GM18867 (cell line): Measurements from ENCODE around the gene KRT72.

Experiments
- ATAC-seq: cut with Tn5 transposase; IDR thresholded peaks from one replicate; pipeline ENCODE4 v1.9.1; 2021; ENCODE audit warnings: mild to moderate bottlenecking, moderate library complexity; ENCODE audit not compliant: unreplicated experiment

The KRT72 gene

DNA sequence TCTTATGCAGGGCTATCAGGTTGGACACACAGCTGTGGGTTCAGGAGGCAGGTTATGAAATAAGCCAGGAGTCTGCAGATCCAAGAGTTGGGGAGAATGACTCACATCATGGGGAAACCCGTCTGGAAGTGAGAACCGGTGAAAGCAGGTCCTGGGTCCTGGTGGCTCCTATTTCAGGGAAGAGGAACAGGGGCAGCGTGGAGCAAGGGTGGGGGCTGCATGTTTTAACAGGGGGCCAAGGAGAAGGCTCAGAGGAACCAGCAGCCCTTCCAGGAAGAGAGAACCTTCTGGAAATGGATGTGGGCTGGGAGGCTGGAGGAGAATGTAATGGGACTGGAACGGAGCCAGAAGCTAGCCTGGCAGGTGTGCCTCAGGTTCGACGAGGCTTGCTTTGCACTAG lies 19.8 kb downstream of the KRT72 start:
- ATAC-seq: no peak

DNA sequence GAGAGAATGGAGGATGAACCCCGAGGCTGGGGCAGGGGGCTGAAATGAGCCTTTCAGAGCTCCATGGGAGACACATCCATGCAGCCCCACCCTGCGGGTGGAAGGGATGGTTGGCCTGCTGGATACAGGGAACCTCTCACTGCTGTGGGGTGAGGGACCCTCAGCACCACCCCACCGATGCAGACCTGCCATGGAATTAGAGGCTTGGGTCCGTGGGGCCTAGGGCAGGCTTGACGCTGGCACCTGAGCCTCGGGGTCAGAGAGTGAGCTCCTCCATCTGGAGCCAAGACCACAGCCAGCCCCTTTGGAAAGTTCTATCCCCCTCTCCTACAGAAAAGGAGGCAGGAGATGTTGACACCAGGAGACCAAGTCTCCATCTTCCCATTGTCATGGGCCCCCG lies 20.2 kb downstream of the KRT72 start:
- ATAC-seq: no peak

DNA sequence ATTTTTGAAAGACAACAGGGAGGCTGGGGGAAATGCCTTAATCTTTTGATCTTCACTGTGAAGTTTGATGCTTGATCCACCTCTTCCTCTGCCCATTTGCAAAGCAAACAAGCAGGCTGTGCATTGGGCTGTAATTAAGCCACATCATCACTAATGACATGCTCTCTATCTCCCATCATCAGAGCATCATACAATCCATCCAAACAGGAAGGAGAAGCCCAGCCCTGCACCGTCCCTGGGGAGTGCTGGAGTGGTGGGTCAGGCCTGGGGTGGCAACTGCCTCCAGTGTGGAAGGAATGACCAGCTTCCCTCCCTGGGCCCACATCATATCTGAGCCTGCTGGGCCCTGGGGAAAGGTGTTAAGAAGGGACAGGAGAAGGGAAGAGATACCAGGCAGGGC lies 20.8 kb downstream of the KRT72 start:
- no peak for ATAC-seq

DNA sequence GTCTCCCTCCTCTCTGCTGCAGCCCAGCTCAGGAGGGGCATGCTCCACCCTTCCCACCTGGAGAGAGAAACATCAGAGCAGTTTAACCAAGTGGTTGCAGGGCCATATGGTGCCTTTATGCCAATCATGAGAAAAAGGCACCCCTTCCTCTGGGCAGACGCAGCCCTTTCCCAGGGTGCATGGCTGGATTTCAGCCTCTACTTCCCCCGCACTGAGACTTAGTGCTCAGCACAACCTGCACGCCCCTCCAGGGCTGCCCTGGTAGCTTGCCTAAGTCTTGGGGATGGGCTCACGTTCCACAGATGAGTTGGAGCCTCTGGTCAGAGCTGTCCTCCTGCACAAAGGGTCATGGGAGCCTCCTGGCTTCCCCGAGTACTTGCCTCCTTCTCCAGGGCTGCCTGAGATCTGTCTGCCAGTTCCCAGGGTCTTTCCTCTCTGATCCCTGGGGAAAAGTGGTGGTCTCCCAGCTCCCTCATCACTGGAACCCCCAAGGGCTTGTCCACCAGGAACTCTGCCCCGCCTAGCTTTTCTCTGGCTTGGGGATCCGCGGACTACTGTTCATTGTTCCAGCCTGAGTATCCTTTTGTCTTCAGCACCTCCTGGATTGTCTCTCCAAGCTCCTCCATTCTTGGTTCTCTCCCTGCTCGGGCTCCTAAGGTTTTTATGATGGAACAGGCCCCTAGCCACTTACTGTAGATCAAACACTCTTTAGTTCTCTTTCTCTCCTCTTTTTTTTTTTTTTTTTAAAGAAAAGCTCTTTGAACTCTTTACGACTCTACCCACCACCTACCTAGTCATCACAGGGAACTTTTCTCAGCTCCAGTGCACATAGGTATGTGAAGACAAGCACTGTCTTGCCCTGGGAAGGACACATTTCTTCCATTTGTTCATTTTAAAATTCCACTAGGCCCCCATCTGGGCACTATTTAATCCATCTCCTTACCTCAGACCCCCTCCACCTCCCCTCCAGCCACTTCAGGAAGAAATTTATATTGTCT lies 21.5 kb downstream of the KRT72 start:
- ATAC-seq: no peak

DNA sequence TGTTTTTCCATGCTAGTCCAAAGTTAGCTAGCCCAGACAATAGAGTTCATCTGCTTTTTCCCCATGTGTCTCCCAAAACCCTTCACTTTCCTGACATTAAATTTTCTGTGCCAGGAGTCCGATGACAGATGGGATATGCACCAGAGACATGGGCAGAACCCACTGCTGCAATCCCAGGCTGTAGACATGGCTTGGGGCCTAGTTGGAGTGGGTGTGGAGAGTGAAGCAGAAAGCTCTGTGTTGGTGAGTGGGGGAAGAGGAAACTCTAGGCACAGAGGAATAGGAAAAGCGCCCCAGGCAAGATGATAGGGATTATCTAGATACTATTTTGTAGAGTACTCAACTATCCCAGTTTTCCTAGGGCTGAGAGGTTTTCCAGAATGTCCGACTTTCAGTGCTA lies 22.8 kb downstream of the KRT72 start:
- no peak for ATAC-seq

DNA sequence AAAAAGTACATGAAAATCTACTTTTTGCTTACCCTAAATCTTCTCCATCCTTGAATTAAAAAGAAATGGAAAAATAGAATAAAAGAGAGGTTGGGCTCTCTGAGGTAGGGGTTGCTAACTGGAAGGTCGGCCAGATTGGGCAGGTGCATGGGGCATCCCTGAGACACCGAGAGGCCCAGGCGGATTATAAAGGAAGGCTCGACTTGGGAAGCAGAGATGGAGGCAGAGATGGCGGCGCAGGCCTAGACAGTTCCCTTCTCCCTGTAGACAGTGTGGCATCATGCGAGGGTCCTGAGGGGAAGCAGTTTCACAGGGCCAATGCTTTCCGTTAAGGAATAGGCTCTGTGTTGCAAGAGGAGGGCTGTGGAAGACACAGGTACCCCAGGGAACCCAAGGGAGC lies 23.9 kb downstream of the KRT72 start:
- ATAC-seq: no peak

DNA sequence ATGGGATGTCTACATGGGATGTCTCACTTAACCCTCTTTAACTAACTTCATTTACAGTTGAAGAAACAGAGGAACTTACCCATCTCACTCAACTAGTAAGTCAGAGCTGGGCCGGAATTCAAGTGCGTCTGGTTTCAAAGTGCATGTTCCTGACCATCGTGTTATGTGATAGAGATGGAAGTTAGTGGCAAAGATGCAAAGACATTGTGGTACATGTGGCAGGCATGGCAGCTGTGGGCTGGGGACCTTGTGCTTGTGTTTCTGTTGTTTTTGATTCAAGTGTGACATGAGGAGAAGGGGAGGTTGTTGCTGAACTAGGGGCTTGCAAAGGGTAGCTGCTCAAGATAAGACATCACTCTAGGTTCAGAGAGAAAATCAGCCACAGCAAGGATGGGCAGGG lies 25.3 kb downstream of the KRT72 start:
- no peak for ATAC-seq

DNA sequence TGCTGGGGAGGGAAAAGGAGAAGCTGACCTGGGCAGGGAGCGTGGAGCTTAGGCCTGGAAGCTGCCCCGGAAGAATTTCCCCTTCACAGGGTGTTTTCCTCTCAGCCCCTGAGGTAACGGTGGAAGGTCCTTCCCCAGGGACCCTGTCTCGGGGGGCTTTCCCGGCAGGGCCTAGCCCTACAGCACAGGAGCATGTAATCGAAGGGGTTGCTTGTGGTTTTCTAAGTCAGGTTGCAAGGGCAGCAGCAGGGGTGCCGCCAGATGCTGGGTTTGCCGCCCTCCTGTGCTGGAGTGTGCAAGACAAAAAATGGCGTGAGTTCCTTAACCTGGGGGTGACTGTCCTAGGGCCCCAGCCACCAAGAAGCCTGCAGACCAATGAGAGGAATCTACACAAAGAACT lies 26.0 kb downstream of the KRT72 start:
- no peak for ATAC-seq

DNA sequence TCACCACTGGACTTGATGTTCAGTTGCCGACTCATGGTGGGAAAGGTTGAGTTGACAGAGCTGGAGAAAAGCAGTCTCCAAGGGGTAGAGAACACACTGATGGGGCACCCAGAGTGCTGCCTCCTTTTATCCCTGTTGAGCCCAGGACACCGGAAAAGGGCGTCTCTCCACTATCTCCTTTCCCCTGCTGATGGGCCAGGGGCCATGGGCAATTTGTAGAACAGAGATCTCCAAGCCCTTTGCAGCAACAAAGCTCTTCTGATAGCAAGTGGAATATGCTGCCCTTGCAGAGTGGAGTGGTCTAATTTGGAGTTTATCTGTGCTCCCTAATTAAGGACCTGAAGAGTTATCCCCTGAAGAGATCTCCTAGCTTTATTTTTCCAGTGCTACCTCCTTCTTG lies 27.5 kb downstream of the KRT72 start, which contains the start of gene KRT74:
Gene KRT74, minus strand, starts transcription at position 101 of the 400 bp plus-strand sequence. Its CDS starts 66 bp downstream, at position 35.
- no peak for ATAC-seq

DNA sequence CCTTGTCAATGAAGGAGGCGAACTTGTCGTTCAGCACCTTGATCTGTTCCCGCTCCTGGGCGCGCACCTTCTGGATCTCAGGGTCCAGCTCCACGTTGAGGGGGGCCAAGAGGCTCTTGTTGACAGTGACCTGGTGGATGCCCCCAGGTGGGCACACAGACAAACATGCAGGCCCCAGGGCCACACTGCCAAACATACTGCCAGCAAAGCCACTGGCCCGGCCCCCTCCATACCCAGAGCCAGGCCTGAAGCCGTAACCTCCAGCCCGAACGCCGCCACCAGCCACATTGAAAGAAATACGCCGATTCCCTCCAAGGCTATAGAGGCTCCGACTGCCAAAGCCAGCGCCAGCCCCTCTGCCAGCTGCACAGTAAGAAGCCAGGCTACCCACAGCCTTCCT lies 28.0 kb downstream of the KRT72 start:
- no peak for ATAC-seq

DNA sequence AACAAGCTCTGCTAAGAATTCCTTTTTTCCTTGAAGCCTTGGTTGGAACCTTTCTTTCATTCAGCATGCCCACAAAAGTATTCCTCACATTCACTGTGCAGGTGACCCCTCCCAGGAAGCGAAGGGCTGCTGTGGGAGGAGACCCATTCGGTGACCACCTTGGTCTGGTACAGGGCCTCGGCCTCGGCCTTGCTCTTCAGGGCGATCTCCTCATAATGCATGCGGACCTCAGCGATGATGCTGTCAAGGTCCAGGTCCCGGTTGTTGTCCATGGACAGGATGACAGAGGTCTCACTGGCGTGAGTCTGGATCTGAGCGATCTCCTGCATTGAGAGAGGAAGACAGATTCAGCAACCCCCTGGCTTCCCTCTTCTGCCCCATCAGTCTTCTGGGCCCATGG lies 30.8 kb downstream of the KRT72 start:
- no peak for ATAC-seq

DNA sequence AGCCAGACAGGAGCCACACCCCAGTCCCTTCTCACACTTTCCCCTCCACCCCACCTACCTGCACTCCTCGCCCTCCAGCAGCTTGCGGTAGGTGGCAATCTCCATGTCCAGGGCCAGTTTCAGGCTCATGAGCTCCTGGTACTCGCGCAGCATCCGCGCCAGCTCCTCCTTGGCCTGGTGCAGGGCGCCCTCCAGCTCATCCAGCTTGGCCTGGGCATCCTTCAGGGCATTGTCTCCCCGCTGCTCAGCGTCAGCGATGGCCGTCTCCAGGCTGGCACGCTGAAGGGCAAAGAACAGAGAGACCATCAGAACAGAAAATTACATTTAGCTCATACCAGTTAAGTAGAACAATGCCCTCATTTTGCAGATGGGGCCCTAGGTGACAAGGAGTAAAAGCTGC lies 33.2 kb downstream of the KRT72 start:
- no peak for ATAC-seq

DNA sequence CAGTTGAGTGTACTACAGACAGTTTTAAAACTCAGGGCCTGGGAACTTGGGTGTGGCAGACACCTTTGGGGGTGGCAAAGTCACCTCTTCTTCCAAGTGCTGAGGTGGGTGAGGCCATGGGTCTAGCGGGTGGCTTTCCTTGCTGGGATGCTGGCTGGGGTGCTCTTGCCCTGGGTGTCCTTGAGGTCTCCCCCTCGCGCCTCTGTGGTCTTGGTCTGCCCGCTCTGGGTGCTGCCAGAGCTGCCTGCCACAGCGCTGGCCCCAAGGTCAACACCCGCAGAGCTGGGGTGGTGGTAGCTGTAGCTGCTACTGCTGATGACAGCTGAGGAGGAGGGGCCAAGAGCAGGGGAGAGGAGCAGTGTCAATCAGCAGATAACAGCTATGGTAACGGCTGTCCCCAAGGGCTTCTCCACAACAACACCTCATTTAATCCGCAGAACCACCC lies 34.4 kb downstream of the KRT72 start:
- ATAC-seq: no peak

DNA sequence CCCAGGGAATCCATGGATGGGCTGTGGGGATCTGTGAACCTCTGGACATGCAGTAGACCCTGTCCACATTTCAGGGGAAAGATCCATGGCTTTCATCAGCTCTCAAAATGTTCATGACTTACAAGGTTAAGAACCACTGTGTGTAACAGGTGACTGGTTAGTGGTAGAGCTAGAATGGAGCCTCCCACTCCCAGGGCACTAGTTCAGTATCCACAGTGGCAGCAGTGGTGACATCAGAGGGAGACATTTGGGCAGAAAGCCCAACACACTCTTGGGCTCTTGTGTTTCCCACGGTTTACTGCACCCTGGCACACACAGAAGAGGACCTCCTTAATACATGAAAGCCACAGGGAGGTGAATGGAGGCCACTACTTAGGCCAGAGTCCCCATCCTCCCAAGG lies 36.7 kb downstream of the KRT72 start:
- no peak for ATAC-seq

DNA sequence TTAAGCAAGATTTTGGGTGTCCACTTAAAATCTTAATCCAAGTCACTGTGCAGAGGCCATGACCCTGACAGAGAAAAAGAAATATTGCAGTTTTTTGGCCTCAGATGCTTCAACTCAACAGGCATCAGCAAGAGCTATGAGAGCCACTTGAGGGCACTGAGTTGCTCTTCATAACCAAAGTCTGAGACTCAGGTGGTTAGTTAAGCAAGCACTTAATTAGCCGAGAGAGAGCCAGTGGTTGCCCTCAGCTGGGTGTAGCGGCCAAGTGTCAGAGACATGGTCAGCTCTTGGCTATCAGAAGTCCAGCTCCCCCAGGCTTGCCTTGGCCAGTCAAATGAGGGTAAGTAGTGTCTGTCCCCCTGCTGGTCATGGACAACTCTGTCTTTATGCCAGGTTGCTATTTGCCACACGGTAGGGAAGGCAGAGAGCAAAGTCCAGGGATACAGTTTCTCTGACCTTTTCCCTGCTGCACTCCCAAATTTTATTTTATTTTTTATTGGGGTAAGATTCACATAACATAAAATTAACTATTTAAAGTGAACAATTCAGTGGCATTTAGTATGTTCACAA lies 39.3 kb downstream of the KRT72 start:
- ATAC-seq: no peak

DNA sequence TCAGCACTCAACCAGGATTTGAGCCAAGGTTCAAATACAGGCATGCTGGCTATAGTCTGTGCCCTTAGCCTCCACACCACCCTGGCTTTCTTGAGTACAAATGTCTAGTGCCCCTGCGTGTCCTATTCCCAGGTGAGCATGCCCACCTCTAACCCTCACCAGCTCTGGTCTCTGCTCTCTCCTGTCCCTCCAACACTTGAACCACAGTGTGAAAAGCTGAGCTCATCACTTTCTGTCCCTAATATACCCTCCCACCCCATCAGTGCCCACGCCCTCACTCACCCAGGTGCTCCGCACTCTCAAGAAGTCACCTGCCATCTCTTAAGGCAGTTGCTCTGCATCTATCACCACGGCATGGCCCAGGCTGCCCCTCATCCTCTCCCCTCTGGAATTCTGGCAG lies 41.3 kb downstream of the KRT72 start:
- no peak for ATAC-seq

DNA sequence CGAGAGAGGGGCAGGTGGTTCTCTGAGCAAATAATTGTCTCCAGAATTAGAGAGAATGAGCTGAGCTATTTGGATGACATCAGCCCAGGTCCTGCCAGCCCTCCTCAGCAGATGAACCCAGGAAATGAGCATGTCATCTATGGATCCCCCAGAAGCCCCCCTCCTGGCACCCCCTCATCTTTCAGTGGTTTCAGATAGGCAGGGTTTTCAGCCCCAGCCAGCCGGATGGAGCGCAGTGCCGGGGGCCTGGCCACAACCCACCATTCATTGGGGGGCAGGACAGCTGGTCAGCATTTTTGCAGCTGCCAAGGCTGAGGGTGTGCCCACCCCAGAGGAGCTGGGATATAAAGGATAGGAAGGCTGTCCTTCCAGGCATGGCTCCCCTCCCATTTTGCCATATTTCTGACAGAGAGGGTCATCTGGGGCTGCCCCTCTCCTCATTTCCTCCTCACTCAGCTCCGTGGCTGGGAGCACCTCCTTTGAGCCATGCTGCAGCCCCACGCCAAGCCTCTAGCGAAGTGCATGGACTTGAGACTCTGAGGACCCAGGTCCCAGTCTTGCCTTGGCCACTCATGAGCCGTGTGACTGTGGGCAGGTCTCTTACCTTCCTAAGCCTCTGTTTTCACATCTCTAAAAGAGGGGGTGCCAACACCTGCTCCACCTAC lies 42.4 kb downstream of the KRT72 start:
- no peak for ATAC-seq

DNA sequence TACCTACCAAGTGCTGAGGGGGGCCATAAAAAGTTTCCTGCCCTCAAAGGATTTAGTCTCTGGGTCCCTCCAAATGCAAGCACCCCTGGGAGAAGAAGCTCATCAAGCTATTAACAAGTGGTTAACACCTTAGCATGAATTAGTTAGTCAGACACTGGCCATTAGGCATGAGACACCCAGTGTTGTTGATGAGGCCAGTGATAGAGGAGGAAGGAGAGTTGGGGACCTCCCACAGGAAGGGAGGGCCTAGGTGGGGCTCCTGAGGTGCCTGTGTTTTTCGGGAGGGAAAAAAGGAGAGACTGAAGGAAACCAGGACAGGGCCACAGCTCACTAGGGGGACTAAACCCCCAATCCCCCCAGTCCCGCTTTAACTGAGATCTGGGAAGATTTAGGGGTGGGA lies 43.8 kb downstream of the KRT72 start:
- ATAC-seq: no peak

DNA sequence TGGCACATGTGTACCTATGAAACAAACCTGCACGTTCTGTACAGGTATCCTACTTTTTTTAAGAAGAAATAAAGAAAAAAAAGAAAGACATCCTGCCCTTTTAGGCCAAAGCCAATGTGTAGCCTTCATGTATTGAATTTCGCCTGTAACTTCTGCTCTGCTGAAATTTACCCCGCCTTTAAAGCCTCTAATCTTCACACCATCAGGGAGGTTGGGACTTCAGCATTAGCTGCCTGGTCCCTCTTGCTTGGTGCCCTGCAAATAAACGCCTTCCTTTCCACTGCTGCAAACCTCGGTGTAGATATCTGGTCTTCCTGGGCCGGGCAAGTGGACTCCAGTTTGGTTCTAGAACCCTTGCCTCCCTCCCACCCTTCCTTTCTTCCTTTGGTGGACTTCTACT lies 45.7 kb downstream of the KRT72 start:
- ATAC-seq: no peak

DNA sequence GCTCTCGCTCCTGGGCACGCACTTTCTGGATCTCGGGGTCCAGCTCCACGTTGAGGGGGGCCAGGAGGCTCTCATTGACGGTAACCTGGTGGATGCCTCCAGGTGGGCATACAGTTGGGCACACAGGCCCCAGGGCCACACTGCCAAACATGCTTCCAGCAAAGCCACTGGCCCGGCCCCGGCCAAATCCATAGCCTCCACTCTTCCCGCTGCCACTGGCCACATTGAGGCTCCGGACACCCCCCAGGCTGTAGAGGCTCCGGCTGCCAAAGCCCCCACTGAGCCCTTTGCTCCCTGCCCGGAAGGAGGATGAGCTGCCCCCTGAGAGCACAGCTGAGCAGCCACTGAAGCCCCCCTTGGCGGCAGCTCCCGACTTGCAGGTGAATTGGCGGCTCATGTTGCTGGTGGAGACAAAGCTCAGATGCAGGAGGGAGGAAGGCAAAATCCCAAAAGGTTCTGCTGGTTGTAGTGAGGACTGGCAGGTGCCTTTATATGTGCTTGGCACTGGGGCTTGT lies 48.5 kb downstream of the KRT72 start, which contains the start of gene KRT71:
Gene KRT71, minus strand, starts transcription at position 465 of the 515 bp plus-strand sequence. Its CDS starts 68 bp downstream, at position 397.
- no peak for ATAC-seq

DNA sequence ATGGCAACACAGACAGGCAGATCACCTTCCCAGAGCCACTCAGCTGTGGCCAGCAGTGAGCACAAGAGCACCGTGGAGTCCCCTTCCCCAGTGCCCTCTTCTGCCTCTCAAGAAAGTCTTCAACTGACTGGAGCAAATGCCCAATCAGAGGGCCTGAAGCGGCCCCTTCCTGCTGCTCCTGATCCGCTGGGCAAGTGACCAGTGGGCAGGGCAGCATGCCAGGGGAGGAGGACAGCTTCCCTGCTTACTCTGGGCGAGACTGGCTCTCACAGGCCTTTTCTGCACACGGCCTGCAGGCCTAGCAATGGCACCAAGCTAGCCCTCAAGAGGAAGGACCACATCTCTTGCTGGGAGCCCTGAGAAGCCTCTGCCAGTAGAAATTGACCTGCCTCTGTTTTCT lies 49.2 kb downstream of the KRT72 start:
- ATAC-seq: no peak
